CD4-positive, alpha-beta T cell treated with Interleukin-12 subunit alpha and Interleukin-12 subunit beta, for 1 hour (primary cell): ENCODE measurements around the gene DLG4.

Source experiments
- DNase-seq: peaks from one replicate; pipeline ENCODE4 v3.0.0-alpha.2; 2020

The DLG4 gene

DNA sequence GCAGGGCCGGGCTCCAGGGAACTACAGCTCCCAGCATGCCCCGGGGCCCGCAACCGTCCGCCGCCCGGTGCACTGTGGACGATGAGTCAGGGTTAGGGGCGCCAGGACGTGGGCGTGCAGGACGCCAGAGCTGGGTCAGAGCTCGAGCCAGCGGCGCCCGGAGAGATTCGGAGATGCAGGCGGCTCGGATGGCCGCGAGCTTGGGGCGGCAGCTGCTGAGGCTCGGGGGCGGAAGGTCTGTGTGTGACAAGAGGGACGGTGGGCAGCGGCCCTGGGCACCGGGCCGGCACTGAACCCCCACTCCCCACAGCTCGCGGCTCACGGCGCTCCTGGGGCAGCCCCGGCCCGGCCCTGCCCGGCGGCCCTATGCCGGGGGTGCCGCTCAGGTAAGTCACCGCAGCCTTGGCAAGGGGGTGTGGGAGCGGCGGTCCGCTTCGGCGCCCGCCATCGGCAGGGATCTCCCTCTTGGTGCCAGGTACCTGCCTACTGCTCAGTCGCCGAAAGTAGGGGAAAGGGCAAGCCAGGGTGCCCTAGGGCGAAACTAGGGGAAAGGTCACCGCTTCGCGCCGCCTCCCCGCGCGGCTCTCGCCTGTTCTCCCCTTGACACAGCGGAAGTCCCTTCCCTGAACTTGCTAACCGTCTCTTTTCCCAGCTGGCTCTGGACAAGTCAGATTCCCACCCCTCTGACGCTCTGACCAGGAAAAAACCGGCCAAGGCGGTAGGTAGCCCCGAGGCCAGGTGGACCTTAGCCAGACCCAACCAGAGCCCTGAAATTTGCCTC is at the start of gene DLG4, which contains the start of gene ACADVL:
DLG4 (minus strand) TSS at position 25 of the 781 bp plus-strand sequence.
ACADVL (plus strand) TSS at position 127 of the 781 bp plus-strand sequence; CDS start at position 174, 47 bp downstream.
- peak; percentile 83 for DNase-seq

DNA sequence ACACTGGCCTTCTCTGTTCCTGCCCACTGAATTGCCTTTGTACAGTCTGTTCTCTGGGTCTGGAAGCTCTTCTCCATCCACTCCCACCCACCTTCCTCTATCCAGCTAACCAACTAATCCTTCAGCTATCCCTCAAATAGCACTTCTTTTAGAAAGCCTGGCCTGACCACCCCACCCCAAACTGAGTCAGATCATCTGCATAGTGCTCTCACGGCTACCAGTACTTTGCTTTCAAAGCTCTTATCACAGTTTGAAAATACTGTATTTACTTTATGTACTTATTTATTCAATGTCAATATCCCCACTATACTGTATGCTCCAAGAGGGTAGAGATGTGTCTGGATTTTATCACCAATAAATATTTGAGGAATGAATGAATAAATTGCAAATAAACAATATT is 47.1 kb upstream of the DLG4 start:
- DNase-seq: no peak

DNA sequence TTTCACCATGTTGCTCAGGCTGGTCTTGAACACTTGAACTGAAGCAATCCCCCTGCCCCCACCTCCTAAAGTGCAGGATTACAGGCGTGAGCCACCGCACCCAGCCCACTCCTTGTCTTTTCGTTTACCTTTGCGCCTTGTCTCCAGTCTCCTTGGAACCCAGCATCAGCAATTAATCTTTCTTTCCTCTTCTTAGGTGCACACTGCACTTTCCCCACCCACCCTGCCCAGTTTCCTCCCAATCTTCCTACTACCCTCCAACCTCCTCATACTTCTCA is 44.1 kb upstream of the DLG4 start:
- DNase-seq: no peak

DNA sequence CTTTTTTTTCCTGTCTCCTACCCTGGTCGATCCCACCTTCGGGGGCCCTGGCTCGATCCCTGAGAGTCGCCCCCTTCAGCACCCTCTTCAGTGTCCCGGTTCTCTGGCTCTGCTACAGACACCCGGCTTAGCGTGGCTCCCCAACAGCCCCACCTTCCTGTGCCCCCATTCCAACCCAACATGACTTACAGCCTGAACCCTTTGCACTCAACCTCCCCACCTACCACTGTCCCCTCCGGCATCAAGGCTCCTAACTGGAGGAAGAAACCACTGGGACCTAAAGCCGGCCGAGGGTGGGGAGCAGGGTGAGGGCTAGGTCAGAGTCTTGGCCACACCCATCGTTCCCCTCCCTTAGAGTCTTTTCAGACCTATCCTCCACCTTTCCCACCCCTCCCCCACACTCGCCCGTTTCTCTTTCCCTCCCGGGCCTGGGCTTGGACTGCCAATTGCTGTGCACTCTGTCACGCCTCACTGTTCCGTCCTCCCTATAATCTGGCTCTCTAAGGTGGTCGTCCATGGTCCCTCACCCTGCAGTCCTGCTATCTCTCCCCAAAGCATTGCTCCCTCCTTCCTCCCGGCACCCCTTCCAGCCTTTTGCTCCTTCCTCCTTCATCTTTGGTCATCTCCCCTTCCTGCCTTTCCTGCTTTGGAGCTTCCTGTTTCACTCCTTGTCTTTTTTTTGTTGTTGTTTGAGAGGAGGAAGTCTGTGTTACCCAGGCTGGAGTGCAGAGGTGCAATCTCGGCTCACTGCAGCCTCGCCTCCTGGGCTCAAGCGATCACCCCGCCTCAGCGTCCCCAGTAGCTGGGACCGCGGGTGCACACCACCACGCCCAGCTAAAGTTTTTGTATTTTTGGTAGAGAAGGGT is 43.5 kb upstream of the DLG4 start:
- DNase-seq: no peak

DNA sequence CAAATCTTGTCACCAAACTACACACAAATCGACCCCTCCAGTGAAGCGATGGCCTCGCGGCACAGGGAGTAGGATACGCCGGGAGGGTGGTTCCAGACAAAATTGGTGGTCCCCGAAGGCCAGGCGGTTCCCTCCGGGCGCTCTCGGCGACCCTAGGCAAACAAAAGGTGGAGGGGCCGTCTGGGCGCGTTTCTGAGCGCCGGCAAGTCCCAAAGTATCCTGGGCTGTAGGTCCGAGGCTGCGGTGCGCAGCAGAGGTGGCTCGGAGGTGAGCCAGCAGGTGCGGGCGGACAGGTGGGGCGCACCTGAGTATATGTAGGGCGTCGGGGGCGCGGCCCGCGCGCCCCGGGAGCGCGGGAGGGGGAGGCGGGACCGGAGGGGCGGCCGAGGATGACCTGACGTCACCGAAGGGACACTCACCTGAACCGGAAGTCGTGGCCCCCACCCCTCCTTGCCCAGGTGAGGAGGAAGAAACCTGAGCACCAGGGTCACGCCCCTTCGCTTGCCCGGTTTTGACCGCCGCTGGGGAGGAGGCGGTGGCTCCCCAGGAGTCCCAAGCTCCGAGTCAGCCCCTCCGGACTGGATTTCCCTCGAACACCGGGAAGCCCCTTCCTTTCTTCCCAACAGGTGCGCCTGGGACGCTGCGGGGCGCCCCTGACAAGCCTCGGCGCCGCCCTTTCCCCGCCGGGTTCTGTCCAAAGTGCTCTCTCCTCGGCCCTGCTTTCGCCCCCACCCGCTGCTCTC is 42.7 kb upstream of the DLG4 start, which contains the start of gene CLDN7:
CLDN7 (minus strand) TSS at position 287 of the 743 bp plus-strand sequence. CDS start 435 bp downstream, outside the sequence.
- no peak for DNase-seq

DNA sequence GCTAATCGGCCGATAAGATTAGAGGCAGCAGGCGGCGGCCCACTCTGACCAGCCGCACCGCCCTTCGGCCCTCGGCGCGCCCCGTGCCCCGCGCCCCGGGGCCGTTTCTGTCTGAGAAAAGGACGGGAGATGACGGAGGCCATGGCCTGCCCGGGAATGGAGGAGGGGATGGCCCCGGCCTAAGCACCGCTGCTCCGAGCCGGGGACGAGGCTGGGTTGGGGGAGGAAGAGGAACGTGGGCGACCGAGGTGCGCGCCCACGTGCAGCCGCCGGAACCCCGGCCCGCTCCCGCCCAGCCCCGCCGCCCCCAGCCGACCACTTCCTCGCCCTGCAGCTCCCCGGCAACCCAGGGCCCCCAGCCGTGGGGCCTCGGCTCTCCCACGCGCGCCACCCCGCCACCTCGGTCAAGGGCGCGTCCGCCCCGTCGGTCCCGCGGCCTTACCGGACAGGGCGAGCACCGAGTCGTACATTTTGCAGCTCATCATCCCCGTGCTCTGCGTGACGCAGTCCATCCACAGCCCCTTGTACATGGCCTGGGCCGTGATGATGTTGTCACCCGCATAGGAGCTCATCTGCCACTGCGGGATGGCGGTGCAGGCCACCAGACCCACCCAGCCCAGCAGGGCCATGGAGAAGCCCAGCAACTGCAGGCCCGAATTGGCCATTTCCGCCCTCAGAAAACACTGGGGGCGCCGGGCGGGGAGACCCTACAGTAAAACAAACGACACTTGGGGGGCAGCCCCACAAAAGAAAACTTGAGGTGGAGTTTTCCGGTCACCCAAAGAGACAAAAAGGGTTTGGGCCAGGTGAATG is 41.9 kb upstream of the DLG4 start:
- DNase-seq: peak; percentile 39

DNA sequence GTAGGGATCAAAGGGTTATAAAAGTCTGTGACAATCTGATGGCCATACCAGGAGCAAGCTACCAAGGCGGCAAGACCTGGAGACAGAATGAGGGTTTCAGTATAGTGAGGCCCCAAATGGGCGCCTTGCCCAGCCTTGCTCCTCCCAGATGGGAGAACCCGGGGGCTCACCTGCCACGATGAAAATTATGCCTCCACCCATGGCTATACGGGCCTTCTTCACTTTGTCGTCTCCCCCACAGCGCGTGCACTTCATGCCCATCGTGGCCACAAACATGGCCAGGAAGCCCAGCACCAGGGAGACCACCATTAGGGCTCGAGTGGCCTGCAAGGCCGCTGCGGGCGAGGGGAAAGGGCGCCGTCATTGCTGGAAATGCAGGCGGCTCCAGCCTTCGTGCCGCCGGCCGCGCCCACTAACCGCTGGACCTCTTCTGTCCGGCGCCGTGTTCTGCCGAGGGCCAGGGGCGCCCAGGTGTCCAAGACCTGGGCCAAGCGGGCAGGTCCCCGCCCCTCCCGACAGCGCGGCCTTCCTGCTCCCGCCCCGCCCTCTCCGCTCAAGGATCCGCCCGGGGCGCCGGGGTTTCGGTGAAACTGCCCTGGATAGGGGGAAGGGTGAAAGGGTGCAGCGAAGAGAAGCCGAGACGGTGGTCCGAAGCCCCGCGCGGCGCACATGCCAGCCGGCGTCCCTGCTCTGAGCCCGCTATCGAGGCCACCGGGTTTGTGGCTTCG is 41.2 kb upstream of the DLG4 start:
- peak; percentile 39 for DNase-seq

DNA sequence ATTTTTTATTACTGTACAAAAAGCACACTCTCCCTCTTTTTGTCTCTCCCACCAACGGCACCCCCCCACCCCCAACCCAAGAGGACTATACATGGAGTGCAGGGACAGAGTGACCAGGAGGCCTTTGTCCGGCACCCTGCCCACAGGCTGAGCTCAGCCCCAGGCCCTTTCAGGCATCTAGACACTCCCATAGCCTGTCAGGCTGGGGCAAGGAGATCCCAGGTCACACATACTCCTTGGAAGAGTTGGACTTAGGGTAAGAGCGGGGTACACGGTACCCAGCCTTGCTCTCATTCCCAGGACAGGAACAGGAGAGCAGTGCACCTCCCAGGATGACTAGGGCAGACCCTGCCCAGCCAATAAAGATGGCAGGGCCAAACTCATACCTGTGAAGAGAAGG is 40.5 kb upstream of the DLG4 start:
- no peak for DNase-seq

DNA sequence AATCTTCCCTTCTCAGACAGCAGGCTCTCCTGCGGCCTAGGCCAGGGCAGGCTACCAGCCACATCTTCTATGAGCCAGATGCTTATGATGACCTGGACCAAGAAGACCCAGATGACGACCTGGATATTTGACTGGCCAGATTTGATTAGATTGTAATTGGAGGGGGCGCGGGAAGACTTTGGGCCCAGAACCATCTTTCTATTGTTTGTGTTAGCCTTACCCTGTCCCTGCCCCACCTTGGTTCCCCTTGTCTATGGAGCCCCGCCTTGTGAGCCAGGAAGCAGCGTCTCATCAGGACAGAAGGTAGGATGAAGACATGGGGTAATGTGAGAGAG is 39.9 kb upstream of the DLG4 start:
- no peak for DNase-seq

DNA sequence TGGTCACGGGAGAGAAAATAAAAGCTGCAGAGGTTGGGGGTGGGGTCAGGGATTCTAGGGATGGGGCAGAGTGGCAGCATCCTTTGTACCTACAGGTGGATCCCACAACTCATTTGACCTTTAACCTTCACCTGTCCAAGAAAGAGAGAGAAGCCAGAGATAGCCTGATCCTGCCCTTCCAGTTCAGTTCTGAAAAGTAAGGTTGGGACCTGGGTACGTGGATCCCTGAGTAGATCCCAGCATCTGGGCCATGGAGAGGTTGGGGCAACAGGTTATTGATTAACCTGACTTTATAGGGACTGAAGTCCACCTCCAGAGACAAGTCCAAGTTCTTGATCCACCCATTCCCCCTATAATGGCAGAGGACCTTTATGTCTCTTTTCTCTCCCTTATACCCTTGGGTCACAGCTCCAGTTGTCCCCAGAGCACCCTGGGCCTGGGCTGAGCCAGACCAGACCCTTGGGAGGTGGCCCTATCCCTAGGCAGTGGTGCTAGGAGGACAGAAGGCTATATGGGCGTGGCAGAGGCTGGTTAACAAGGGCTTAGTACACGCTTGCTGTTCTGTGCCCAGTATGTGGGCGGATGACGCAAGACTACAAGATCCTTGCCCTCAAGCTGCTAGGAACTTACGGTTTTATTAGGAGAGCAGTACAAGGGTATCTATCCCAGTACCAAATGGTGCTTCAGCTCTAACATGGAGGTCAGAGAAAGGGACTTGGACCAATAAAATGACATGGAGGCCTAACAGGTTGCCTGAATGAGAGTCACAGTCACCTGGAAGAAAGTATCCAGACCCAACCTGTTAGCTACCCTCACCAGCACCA is 39.3 kb upstream of the DLG4 start:
- DNase-seq: no peak

DNA sequence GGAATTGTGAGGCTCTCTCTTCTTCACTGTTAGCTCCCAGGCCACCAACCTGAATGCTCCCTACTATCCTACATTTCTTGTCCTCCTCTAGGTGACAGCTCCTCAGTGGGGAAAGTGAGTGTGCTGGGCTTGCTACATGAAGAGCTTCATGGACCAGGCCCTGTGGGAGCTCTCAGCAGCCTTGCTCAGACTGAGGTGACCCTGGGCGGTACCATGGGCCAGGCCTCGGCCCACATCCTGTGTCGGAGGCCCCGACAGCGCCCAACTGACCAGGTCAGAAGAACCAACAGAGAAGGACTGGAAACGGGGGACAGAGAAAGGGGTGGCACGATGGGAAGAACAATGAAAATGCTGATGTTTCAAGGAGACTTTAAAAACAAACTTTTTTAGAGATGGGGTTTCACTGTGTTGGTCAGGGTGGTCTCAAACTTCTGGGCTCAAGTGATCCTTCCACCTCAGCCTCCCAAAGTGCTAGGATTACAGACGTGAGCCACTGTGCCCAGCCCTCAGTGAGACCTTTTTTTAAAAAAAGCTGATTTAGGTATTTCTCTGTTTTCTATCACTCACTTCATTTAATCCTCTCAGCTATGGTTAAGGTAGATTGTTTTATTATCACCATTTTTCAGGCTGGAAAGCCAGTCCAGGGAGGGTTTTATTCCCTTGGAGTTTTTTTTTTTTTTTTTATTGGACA is 37.3 kb upstream of the DLG4 start:
- DNase-seq: no peak

DNA sequence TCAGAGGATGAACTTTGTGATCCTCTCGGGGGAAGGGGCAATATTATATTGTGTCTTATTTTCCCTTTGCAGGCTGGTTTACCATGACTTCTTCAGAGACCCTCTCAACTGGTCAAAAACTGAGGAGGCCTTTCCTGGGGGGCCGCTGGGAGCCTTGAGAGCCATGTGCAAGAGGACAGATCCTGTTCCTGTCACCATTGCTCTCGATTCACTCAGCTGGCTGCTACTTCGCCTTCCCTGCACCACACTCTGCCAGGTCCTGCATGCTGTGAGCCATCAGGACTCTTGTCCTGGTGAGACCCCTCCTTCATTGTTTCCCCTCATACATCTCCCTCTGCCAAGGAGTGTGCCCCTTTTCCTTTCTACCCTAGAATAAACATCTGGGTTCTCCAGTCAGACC is 34.9 kb upstream of the DLG4 start:
- DNase-seq: no peak

DNA sequence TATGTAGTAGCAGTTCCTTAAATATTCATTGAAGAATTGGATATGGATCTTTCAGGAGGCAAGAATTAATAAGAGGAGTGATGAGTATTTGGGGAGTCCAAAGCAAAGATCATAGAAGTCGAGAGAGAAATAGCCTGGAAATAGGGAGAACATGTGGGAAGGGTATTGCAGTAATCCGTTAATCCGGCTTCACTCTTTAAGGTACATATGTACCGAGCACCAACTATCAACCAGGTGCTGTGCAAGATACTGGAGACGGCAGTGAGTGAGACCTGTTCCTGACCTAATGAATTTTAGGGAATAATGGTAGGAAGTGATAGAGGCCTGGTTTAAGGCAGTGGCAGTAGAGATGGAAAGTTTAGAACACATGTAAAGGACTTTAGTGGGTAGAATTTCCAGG is 33.4 kb upstream of the DLG4 start:
- no peak for DNase-seq

DNA sequence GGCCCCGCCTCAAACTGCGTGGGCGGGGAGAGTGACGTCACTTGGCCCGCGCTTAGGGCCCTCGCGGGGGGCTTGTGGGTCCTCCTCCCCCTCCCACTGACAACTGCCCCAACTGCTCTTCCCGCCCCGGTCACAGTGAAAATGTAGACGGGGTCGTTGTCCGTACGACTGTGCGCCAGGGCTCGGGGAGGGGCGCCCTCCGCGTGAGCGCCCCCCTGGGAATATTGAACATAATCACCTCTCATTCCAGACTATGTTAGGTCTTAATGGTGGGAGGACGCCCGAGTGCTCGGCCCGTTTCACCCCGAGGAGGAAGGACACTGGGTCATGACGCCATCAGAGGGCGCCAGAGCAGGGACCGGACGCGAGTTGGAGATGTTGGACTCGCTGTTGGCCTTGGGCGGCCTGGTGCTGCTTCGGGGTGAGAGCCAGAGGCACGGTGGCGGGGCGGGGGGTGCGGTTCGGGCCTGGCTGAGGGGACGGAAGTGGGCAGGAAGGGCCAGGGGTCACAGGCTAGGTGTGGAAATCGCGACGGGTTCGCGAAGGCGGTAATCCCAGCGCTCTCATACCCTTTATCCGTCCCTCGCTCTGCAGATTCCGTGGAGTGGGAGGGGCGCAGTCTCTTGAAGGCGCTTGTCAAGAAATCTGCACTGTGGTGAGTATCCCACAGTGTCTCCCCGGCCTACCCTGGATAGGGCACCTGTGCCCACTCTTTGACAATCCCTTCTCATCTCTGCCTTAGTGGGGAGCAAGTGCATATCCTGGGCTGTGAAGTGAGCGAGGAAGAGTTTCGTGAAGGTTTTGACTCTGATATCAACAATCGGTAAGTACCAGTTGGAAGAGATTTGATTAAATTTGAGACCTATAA is 32.8 kb upstream of the DLG4 start, which contains the start of gene ELP5:
ELP5 (plus strand) TSS at position 40 of the 868 bp plus-strand sequence; CDS start at position 376, 336 bp downstream.
- DNase-seq: peak; percentile 89

DNA sequence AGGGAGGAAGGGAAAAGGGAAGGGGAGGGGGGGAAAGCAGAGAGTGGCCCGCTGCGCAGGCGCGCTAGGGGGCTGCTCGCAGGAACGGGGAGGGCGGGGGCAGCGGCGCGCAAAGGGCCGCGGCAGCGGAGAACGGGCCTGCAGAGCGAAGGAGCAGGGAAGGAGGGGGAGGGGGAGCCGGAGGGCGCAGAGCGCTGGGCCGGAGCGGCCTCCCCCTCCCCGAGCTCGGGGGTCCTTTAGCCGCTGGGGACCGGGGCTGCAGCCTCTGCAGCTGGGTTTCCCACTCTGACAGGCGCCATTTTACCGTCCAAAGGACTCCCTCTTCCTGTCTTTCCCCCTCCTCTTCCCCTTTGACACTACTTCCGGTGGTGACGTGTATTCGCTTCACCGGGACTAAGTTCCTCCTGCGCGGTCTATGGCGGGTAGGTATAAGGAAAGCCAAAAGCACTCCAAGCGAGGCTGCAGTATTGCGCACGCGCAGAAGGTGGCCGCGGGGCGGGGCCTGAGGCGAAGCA is 32.1 kb upstream of the DLG4 start, which contains the start of gene CTDNEP1:
CTDNEP1 (minus strand) TSS at position 74 of the 515 bp plus-strand sequence. CDS start 438 bp downstream, outside the sequence.
- peak; percentile 98 for DNase-seq

DNA sequence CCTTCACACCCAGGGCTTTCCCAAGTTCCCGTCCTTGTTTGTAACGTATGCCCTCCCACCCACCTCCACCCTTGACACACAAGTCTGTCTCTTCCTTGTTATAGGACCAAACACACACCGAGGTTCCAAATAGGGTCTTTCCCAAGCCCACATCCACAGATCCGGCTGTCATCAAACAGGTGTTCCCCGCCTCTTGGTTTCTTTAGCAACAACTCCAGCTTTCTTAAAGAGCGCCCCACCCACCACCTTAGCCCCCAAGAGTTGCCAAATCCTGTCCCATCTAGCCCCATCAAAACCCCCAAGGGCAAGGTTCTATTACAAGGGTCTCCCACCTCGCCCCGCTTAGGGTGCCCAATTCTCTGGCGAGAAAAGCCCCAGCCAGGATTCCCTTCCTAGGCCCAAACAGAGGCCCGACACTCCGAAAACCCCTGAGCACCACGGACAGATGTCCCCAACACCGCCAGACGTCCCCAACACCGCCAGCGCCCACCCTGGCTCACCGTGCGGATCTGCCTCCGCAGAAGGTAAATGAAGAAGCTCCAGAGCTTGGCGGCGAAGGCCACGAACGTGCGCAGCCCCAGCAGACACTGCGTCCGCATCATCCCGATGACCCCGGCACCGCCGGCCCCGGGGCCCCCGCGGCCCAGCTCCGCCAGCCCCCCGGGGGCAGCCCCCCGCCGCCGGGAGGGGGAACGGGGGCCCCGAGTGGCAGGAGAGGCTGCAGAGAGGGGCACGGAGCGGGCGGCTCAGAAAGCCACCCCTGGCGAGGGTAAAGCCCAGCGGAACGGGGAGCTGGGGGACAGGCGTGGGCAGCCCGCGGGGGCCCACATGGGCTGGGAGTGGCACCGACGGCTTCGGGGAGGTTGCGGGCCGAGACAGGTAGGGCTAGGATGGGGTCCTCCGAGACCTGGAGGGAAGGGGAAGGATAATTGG is 31.3 kb upstream of the DLG4 start:
- DNase-seq: peak; percentile 73

DNA sequence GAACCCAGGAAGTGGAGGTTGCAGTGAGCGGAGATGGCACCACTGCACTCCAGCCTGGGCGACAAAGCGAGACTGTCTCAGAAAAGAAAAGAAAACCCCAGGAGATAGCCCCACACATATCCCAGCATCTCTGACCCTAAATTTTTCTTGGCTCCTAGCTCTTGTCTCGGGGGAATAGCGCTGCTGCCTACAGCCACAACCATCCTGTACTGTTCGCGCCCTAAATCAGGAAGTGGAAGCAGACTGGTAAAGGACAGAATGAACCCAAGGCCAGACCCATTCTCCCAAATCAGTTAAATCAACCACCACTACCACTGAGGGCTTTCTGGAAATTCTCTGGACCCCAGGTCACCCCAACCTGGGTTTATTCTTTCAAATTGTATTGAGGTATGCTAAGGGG is 30.2 kb upstream of the DLG4 start:
- no peak for DNase-seq

DNA sequence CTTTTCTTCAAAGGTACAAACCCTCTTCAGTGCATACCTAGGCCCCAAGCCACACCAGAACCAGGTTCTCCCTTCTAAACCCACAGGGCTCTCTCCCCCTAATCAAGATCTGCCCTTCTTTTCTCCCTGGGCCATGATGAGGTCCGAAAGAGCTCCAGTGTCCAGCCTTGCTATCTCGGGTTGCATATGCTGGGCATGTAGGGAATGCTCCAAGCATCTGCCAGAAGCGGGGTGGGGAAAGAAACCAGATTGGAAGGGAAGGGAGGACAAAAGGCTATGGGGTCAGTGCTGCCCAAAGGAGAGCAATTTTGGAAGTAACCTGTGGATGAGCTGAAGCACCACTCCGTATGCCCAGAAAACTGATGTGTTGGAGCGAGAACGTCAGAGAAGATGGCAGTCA is 29.6 kb upstream of the DLG4 start:
- DNase-seq: no peak
